Nephron (organoid): ENCODE measurements around the gene NCBP2L.
"Not testable (repeated sequence)": the region's sequence is repeated elsewhere in the genome, so short reads cannot be mapped to it uniquely, and the experiment has no call there.

Experiments
- H3K27ac Mint-ChIP-seq, 3 experiments: 2 replicates each; pipeline ENCODE4 v1.8.0; 2020; ENCODE audit warnings: mixed read lengths in 3 of 3, mild to moderate bottlenecking in 2 of 3, moderate library complexity in 1 of 3
- H3K27me3 Mint-ChIP-seq: 2 replicates; pipeline ENCODE4 v1.8.0; 2021; ENCODE audit warnings: low read depth, mild to moderate bottlenecking, moderate library complexity, mixed read lengths
- H3K36me3 Mint-ChIP-seq: 2 replicates; pipeline ENCODE4 v1.8.0; 2020; ENCODE audit warnings: low read depth, mixed read lengths
- H3K4me1 Mint-ChIP-seq: 2 replicates; pipeline ENCODE4 v1.8.0; 2020; ENCODE audit warnings: mixed read lengths
- H3K4me3 Mint-ChIP-seq, 3 experiments: 2 replicates each; pipeline ENCODE4 v1.8.0; 2020; ENCODE audit warnings: mild to moderate bottlenecking in 3 of 3, mixed read lengths in 3 of 3, moderate library complexity in 2 of 3
- H3K9me3 Mint-ChIP-seq: 2 replicates; pipeline ENCODE4 v1.8.0; 2020; ENCODE audit warnings: mixed read lengths
- TF ChIP-seq, protein P1 (sequence below), 3 experiments: fragments of 200-600 bp; sonication (generic); IDR thresholded peaks; one replicate each; pipeline ENCODE4 v1.5.0; 2021; ENCODE audit warnings: antibody characterized with exemption in 3 of 3; ENCODE audit not compliant: unreplicated experiment in 3 of 3

NCBP2L gene

DNA sequence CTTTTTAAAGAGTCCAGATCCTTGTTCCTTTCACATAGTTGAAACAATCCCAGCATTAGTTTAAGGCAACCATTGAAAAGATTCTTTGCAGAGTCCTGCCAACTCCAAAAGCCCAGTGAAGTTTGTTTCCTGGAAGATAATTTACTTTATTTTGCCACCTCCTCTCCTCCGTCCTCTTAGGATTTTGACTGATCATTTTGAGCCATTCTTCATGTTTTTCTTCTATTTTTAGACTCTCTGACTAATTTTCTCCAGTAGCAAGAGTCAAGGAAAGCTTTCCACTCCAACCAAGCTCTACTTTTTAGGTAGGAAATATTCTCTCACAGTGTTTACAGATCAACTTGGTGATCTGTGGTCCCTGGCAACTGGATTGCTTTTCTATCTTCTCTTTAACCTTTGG, 10.3 kb downstream of the NCBP2L start:
- H3K9me3 Mint-ChIP-seq, result peaks cover 2% of the 10 kb centered on the region
- no peaks in the 10 kb centered on the region for H3K36me3 Mint-ChIP-seq
- H3K27ac Mint-ChIP-seq, result no peak overlapping the region
- no peaks in the 10 kb centered on the region for H3K4me1 Mint-ChIP-seq
- TF ChIP-seq, protein P1, sequence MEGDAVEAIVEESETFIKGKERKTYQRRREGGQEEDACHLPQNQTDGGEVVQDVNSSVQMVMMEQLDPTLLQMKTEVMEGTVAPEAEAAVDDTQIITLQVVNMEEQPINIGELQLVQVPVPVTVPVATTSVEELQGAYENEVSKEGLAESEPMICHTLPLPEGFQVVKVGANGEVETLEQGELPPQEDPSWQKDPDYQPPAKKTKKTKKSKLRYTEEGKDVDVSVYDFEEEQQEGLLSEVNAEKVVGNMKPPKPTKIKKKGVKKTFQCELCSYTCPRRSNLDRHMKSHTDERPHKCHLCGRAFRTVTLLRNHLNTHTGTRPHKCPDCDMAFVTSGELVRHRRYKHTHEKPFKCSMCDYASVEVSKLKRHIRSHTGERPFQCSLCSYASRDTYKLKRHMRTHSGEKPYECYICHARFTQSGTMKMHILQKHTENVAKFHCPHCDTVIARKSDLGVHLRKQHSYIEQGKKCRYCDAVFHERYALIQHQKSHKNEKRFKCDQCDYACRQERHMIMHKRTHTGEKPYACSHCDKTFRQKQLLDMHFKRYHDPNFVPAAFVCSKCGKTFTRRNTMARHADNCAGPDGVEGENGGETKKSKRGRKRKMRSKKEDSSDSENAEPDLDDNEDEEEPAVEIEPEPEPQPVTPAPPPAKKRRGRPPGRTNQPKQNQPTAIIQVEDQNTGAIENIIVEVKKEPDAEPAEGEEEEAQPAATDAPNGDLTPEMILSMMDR (IDR thresholded peaks at IDR 0.05; ENCODE audit: unreplicated experiment in 3 of 3), result no peak
- no peaks in the 10 kb centered on the region for H3K27me3 Mint-ChIP-seq
- H3K4me3 Mint-ChIP-seq, result no peak overlapping the region

DNA sequence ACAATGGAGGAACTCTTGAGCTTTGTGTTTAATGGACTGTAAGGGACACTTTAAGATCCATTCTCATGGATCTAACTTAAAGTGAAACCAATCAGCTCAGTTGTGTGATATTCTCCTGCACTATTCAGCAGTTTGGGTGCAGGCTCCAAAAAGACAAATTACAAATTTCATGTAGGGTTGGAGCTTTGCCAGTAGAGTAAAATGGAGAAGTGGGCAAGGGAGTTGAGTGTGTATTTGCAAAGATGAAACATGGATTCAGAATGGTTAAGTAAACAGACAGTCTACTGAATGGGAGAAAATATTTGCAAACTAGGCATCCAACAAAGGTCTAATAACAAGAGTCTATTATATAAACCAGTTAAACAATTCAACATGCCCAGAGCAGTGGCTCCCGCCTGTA, 26.9 kb downstream of the NCBP2L start:
- H3K4me3 Mint-ChIP-seq, result no peak overlapping the region
- H3K4me1 Mint-ChIP-seq, result no peaks in the 10 kb centered on the region
- no peaks in the 10 kb centered on the region for H3K36me3 Mint-ChIP-seq
- H3K27ac Mint-ChIP-seq, result no peak overlapping the region
- H3K9me3 Mint-ChIP-seq, result peaks cover 20% of the 10 kb centered on the region
- TF ChIP-seq, protein P1 (IDR thresholded peaks at IDR 0.05; ENCODE audit: unreplicated experiment in 3 of 3), result no peak
- H3K27me3 Mint-ChIP-seq, result no peaks in the 10 kb centered on the region

DNA sequence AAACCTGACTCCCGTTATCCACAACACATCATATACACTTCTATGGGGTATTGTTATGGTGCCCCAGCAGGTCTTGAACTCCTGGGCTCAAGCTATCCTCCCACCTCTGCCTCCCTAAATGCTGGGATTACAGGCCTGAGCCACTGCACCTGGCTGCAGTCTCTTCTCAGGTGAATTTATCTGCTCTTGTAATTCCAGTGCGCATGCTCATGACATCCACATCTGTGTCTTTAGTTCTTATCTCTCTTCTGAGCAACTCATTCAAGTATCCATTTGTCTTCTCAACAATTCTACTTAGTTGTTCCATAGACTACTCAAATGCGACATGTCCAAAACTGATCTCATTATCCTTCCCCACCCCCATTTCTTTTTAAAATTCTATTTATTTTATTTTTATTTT, 27.6 kb downstream of the NCBP2L start:
- TF ChIP-seq, protein P1 (IDR thresholded peaks at IDR 0.05; ENCODE audit: unreplicated experiment in 3 of 3), result no peak
- no peak overlapping the region for H3K4me3 Mint-ChIP-seq
- no peak overlapping the region for H3K27ac Mint-ChIP-seq
- H3K27me3 Mint-ChIP-seq, result no peaks in the 10 kb centered on the region
- peaks cover 18% of the 10 kb centered on the region for H3K9me3 Mint-ChIP-seq
- no peaks in the 10 kb centered on the region for H3K36me3 Mint-ChIP-seq
- no peaks in the 10 kb centered on the region for H3K4me1 Mint-ChIP-seq

DNA sequence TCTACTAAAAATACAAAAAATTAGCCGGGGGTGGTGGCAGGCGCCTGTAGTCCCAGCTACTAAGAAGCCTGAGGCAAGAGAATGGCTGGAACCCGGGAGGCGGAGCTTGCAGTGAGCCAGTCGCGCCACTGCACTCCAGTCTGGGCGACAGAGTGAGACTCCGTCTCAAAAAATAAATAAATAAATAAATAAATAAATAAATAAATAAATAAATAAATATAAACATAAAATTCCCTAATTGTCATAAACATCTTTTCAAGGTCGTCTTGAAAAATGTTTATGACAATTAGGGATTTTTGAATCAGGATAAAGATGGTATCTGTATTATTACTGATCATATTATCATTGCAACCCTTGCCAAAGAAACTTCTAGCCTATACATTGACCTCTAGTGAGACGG, 32.5 kb downstream of the NCBP2L start:
- not testable (repeated sequence) for H3K4me1 Mint-ChIP-seq, H3K27ac Mint-ChIP-seq, H3K4me3 Mint-ChIP-seq, H3K9me3 Mint-ChIP-seq, H3K36me3 Mint-ChIP-seq, H3K27me3 Mint-ChIP-seq

DNA sequence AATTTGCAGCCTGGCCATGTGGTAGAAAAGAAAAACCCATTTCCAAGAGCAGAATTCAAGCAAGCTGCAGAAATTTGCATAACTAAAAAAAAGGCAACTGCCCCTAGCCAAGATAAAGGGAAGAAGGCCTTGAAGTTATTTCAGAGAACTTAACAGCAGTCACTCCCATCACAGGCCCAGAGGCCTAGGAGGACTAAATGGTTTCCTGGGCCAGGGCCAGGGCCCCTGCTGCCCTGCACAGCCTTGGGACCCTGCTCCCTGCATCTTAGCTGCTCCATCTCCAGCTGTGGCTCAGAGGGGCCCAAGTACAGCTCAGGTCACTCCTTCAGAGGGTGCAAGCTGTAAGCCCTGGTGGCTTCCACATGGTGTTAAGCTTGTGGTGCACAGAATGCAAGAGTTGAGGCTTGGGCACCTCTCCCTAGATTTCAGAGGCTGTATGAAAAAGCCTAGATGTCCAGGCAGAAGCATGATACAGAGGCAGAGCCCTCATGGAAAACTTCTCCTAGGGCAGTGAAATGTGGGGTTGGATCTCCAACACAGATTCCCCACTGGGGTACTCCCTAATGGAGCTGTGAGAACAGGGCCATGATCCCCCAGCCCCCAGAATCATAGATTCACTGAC, 41.5 kb downstream of the NCBP2L start:
- no peak overlapping the region for H3K27ac Mint-ChIP-seq
- no peaks in the 10 kb centered on the region for H3K27me3 Mint-ChIP-seq
- TF ChIP-seq, protein P1 (IDR thresholded peaks at IDR 0.05; ENCODE audit: unreplicated experiment in 3 of 3), result no peak
- peaks cover 5% of the 10 kb centered on the region for H3K4me1 Mint-ChIP-seq
- H3K36me3 Mint-ChIP-seq, result no peaks in the 10 kb centered on the region
- H3K9me3 Mint-ChIP-seq, result peaks cover 16% of the 10 kb centered on the region
- no peak overlapping the region for H3K4me3 Mint-ChIP-seq

DNA sequence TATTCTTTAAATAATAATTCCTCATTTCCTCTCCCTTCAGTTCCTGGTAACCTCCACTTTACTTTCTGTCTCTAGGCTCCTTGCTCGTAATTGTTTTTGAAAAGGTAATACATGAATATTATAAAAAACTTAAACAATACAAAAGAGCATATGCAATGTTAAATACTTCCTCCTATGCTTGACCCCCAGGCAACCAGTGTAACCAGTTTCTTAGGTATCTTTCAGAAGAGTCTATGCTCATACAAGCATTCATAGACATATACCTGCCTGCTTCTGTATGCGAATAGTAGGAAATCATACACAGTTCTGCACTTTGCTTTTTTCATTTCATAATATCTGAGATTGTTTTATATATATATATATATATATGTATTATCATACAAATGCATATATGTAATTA, 45.5 kb downstream of the NCBP2L start:
- Mint-ChIP-seq H3K4me3 (no peak overlapping the region), H3K9me3 (peaks cover 21% of the 10 kb centered on the region), H3K27me3 (peaks cover 5% of the 10 kb centered on the region), H3K36me3 (no peaks in the 10 kb centered on the region), H3K27ac (no peak overlapping the region), H3K4me1 (peaks cover 21% of the 10 kb centered on the region)
- TF ChIP-seq, protein P1 (IDR thresholded peaks at IDR 0.05; ENCODE audit: unreplicated experiment in 3 of 3), result no peak
